Measurements from ENCODE around the gene SNRNP200.
A peak's percentile ranks its signal among the peaks of the same experiment; 100 is the strongest.

Gene SNRNP200

GRCh38 chr2:96336104-96336775 is 30.9 kb upstream of the SNRNP200 start:
- H3K4me3 ChIP-seq (ENCODE audit: low read depth, low read length) = peak overlapping the region; percentile 76
- no peak for DNase-seq (ENCODE audit: low read depth)
- TF ChIP-seq CTCF (IDR thresholded peaks at IDR 0.05; ENCODE audit: control insufficient read depth, extremely low read depth, insufficient read depth) = no peak

- no peak for DNase-seq (ENCODE audit: low read depth)
Observed at GRCh38 chr2:96333708-96334107, 28.4 kb upstream of the SNRNP200 start.

DNA sequence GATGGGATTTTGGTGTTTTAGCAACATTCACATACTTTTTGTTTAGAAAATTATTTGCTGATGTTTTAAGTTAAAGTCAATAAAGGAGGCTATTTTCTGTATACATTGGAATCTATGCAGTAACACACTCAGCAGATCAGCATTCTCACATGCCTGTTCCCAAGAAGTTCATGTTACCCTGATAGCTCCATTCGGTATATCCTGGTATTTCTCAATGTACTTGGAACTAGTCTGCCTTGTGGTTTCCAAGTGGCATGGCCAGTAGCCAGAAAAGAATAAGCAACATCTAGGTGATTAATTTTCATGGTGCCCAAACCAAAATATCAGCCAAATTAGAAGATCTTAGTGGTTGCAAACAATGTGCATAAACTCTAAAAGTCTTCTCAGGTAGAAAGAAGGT is 25.1 kb upstream of the SNRNP200 start:
- DNase-seq (ENCODE audit: low read depth) = peak; percentile 56
- no peak overlapping the region for H3K4me3 ChIP-seq (ENCODE audit: low read depth, low read length)
- no peak for TF ChIP-seq CTCF (IDR thresholded peaks at IDR 0.05; ENCODE audit: control insufficient read depth, extremely low read depth, insufficient read depth)

More at GRCh38 chr2:96333708-96334107, 28.4 kb upstream of the SNRNP200 start:
- no peak for TF ChIP-seq CTCF (IDR thresholded peaks at IDR 0.05; ENCODE audit: control insufficient read depth, extremely low read depth, insufficient read depth)
- no peak overlapping the region for H3K4me3 ChIP-seq (ENCODE audit: low read depth, low read length)

GRCh38 chr2:96329874-96330273 is 24.5 kb upstream of the SNRNP200 start:
- H3K4me3 ChIP-seq (ENCODE audit: low read depth, low read length) = no peak overlapping the region
- no peak for TF ChIP-seq CTCF (IDR thresholded peaks at IDR 0.05; ENCODE audit: control insufficient read depth, extremely low read depth, insufficient read depth)
- no peak for DNase-seq (ENCODE audit: low read depth)

DNA sequence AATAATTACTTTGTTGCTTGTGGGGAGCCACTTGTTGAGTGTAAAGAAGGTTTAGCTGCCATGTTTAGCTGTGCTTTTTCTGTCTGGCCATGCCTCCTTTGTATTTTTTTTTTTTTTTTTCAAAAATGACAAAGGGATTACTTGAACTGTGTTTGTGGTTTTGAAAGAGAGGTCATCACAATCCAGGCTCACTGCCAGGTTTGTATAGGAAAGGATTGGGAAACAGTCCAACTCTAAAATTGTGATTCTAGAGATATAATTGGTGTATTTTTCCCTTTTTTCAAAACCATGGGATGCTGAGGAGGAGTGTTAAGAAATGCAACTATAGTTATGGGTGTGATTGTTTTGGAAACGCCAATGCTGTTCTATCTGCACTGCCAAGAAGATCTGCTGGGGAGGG is 24.1 kb upstream of the SNRNP200 start:
- no peak for TF ChIP-seq CTCF (IDR thresholded peaks at IDR 0.05; ENCODE audit: control insufficient read depth, extremely low read depth, insufficient read depth)
- no peak for DNase-seq (ENCODE audit: low read depth)
- no peak overlapping the region for H3K4me3 ChIP-seq (ENCODE audit: low read depth, low read length)

- DNase-seq (ENCODE audit: low read depth) = no peak
- H3K4me3 ChIP-seq (ENCODE audit: low read depth, low read length) = no peak overlapping the region
- no peak for TF ChIP-seq CTCF (IDR thresholded peaks at IDR 0.05; ENCODE audit: control insufficient read depth, extremely low read depth, insufficient read depth)
Observed at GRCh38 chr2:96326990-96327820, 21.9 kb upstream of the SNRNP200 start.
